GM21526 (cell line): Measurements from ENCODE around the gene ETV6.

Source experiments
- ATAC-seq: cut with Tn5 transposase; IDR thresholded peaks from one replicate; pipeline ENCODE4 v1.9.1; 2021; ENCODE audit warnings: moderate library complexity; ENCODE audit not compliant: unreplicated experiment, low FRiP score

ETV6 gene

DNA sequence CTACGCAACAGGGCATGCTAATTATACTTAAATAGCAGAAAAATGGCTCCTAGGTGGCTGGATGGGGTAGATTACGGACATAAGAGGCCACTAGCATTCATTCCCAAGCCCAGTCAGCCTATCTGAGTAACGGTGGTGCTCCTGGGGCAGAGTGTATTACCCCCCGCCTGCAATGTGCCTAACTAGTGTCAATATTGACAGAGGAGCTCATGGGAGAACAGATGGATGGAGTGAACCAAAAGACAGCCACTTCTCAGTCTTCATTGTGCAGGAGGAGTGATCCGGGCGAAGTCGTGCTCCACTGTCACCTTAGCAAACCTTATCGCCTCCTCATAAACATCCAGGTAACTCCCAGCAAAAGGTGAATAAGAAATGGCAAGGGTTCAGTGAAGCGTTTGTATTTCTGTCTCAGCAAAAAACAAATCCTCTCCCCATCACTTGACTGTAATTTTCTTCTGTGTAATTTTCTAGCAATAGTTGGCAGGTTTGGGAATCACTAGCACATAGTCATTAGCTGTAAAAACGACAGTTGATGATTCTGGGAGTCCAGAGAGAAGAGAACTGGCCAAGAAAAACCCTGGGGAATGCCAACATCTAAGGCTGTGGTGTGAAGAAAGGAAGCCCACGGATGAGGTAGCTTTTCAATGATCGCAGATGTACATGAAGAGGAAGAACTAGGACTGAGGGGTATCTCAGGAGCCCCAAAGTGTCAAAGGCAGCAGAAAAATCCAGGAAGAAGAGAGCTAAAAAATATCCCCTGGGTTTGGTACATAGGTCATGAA lies 294.6 kb downstream of the ETV6 start:
- ATAC-seq: no peak
